Stimulated activated CD8-positive, alpha-beta memory T cell treated with anti-CD3 and anti-CD28 coated beads, Interleukin-15, amount 100 ng/mL, for 4 hours (primary cell): ENCODE measurements around the gene STK32A.

Experiments
- DNase-seq, 2 donors: peaks; one replicate each; pipeline ENCODE4 v3.0.0-alpha.2; 2020; ENCODE audit warnings: low read depth in 2 of 2

Gene STK32A

DNA sequence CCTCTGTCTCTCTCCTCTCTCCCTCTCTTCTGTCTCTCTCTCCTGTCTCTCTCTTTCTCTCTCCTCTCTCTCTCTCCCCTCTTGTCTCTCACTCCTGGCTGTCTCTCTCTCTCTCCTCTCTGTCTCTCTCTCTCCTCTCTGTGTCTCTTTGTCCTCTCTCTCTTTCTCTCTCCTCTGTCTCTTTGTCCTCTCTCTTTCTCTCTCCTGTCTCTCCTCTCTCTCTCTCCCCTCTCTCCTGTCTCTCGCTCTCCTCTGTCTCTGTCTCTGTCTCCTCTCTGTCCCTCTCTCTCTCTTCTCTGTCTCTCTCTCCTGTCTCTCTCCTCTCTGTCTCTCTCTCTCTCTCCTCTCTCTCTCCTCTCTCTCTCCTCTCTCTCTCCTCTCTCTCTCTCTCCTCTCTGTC lies 25.0 kb downstream of the STK32A start:
- no peak for DNase-seq

DNA sequence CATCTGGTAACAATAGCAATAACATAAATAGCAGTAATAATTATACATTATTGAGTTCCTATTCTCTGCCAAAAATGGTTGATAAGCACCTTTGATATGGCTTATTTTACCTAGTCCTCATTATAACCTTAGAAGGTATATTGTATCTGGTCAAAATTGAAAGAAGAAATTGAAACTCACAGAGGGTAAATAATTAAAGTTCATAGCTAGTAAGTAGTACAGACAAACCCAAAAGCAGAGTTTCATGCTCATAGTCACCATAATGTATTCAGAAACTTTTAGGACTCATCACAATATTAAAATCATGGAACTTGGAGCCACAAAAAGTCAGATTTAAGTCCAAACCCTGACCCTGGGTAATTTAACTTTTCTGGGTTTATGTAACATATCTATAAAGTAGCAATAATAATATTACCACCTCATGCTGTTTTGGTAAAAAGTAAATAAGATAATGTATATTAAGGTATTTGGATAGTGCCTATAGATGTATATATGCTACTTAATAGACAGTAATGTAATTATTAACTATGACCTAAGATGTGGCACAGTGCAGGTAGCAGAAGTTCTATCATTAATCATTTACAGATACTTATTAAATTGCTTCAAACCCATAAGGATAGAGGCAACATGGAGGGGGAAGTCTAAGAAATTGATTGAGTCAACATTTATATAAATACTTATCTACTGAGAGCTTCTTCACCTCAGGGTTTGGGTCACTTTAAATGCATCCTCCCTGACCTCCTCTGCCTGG lies 32.4 kb downstream of the STK32A start:
- DNase-seq = no peak

DNA sequence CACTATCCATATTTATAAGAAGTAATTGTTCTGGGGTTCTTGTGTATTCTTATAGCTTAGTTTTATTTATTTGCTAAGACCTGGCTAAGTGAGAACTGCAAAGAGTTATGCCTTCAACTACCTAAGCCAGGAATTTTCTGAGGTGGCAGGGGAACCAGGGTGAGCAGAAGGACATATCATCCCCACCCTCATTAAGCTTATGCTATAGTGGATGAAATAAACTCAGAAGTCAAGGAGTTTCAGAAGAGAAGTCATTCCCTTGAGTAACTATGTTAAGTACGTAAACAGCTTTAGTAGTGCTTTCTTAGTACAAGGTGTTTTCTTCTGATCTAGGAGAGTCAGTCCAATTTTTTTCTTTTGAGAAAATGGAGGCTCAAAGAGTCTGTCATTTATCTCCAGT lies 41.7 kb downstream of the STK32A start:
- DNase-seq = no peak

DNA sequence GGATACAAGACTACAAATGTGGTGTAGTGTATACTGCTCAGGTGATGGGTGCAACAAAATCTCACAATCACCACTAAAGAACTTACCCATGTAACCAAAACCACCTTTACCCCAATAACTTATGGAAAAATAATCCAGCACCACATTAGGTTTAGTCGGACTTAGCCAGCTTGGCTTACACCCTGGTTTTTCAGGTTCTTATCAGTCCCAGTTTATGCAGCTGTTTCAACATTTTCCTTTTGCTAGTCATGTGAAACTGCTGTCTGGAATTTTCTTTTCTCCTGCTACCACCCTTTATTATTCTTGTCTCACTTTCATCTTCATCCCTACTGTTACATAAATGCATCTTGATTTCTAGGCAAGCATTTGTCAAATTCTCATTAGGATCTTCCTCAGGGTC lies 51.5 kb downstream of the STK32A start:
- DNase-seq = no peak

GRCh38 chr5:147287110-147287509 lies 52.3 kb downstream of the STK32A start:
- DNase-seq = no peak

DNA sequence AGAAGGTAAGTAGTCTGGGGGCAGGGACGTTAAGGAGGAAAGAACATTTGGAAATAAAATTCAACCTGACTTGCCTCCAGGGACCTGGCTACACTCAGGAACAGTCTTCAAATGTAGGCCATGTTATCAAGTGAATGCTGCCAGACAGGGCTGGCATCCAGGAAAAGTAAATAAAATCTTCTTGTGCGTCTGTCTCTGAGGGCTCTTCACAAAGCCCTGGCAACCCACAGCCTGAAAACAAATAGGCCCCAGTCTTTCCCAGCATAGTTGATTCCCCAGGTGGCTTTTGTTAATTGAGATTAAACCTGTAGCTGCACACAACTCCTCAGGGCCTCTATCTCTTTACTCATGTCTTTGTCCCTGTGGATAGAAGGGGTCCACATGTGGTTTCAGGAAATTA lies 55.4 kb downstream of the STK32A start:
- no peak for DNase-seq

GRCh38 chr5:147303251-147303650 lies 68.4 kb downstream of the STK32A start:
- no peak for DNase-seq

- DNase-seq = no peak
Observed at GRCh38 chr5:147303976-147304375, 69.2 kb downstream of the STK32A start.

DNA sequence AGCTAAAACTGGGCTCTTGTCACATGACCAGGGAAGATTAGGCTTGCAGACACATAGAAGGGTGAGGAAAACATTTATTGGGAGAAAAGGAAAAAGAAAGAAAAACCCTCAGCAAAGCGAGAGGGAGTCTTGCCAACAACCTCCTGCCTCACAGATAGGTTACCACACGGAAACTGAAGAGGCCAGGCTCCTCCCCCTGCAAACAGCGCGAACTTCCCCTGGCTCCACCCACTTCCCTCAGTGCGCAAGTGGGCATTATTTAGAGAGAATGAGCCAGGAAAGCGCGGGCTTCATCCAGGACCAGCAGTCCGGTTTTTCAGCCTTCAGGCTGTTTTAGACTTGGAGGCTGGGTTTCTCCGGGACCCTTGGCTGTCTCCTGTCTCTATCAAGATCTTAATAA lies 70.3 kb downstream of the STK32A start:
- no peak for DNase-seq

GRCh38 chr5:147306351-147306750 lies 71.5 kb downstream of the STK32A start:
- no peak for DNase-seq

GRCh38 chr5:147307170-147307569 lies 72.3 kb downstream of the STK32A start:
- DNase-seq = no peak

GRCh38 chr5:147309621-147310020 lies 74.8 kb downstream of the STK32A start:
- no peak for DNase-seq

GRCh38 chr5:147310059-147310704 lies 75.4 kb downstream of the STK32A start:
- no peak for DNase-seq

- DNase-seq = no peak
Observed at GRCh38 chr5:147317978-147318684, 83.3 kb downstream of the STK32A start.

DNA sequence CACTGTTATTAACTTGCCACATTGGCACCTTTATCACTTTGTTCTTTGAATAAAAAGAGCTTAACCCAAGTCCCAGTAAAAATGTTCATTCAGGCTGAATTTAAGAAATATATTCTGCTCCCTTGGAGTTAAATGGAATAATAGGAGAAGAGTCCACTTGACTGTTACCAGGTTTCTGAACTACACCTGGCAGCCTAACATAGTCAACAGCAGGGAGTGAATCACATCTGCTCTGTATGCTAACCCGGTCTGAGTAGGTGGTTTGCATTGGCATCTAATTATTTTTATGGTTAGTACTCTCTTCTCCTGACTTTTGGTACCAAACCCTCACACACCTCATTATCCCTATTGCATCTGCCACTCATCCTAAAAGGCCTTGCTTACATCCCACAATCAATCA lies 86.7 kb downstream of the STK32A start:
- no peak for DNase-seq

DNA sequence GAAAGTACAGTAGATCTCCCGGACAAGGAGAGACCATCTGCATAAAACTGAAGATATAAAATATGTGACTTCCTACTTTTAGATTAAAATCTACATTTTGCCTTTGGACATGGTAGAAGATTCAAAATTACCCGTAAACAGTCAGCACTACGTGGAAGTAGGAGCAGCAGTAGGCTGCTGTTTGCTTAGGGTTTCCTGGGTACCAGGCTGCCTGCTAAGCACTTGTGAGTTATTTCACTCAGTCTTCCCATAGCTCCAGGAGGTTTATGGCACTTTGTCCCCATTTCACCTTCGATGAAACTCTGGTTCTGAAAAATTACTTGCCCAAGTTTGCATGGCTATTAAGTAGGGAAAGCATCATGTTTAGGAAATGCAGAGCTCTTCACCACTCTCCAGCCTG lies 92.6 kb downstream of the STK32A start:
- no peak for DNase-seq

DNA sequence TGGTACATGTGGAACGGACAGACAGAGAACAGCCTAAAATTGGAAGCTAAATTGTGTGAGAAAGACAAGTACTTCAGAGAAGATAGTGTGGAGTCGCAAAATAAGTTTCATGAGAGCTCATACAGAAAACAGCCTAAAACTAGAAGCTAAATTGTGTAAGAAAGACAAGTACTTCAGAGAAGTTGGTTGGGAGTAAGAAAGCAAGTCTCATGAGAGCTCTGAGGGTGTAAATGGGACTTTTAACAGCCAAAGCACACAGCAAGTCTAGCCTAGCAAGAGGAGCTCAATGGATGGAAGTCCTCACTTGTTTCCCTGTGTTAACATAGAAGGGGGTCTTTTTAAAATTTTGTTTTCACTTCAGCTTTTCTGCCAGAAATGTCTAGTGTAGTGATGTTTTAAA lies 93.1 kb downstream of the STK32A start:
- no peak for DNase-seq

DNA sequence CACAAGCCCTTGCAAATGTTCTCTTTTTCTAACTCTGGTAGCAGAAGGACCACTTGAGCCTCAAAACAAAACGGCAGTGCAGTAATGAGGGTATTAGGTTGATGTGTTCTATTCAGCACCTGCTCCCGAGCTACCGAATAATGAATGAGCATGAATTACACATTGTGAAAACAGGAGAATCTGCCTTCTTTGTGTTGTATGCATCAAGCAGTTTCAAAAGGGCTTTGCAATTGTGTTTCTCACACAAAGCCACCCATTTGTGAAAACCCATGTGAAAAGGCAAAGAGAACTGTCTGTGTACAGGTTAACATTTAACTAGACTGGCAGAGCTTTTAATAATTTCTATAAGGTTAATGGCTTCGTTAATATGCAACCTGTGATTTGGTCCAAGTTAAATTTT lies 97.8 kb downstream of the STK32A start:
- DNase-seq = no peak

DNA sequence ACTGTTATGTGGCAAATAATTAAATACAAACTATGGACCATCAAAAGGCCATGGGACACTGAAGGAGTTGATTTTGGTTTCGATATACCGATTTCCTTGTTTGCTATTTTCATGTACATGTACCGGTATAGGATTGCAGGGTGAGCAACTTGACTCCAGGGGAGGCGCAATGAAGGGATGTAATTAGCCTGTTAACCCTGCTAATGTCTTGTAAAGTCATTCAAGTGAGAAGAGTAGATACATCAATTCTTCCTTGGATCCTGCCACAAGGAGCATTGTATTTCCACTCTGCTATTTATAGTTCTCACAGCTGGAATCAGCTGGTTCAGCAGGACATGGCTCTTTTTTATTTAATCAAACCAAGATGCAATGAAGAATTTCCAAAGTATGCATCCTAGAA lies 102.0 kb downstream of the STK32A start:
- DNase-seq = no peak

GRCh38 chr5:147339313-147339712 lies 104.5 kb downstream of the STK32A start:
- no peak for DNase-seq

- DNase-seq = no peak
Observed at GRCh38 chr5:147340941-147341340, 106.1 kb downstream of the STK32A start.

DNA sequence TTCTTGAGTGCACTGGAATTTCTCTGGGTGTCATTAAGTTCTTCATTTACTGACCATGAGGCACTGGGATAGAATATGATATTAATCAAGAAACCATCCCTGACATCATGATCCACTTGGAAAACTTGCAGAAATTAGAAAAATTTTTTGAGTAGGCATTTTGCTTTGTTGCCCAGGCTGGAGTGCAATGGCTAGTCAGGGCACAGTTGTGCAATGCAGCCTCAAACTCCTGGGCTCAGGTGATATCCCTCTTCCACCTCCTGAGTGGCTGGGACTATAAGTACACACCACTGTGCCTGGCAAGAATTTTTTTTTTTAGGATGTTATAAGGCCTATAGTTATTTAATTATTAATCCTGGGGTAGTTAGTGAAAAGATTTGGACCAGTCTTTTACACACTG lies 106.5 kb downstream of the STK32A start:
- DNase-seq = no peak

DNA sequence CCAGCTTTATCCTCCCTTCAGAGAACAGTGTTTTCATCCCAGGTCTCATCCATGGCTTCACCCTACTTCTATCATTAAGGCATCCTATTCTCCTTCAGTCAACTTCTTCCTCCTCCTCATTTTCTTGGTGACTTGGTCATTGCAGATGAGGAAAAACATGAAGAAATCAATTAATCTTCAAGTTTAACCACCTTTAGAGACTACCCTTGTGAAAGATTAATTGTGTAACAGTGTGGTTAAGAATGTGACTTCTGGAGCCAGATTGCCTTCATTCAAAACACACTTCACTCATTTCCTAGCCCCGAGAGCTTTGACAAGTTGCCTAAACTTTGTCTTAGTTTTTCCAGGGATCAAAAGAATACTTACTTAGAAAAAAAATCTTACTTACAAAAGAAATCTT lies 110.0 kb downstream of the STK32A start:
- no peak for DNase-seq
